Effector memory CD4-positive, alpha-beta T cell (primary cell): Measurements from ENCODE around the gene TTBK2.

ENCODE experiments used
- DNase-seq, 3 donors: peaks; one replicate each; pipeline ENCODE4 v3.0.0-alpha.2; 2020
- H3K27ac ChIP-seq: 2 replicates; pipeline ENCODE4 v1.7.0; 2013; ENCODE audit warnings: mild to moderate bottlenecking, low read length, moderate library complexity; ENCODE audit not compliant: insufficient read depth, poor library complexity, severe bottlenecking
- H3K27me3 ChIP-seq: replicated peaks from 2 replicates; pipeline ENCODE4 v1.7.0; 2013; ENCODE audit warnings: mild to moderate bottlenecking, low read length; ENCODE audit not compliant: insufficient read depth, control insufficient read depth, poor library complexity, severe bottlenecking
- H3K36me3 ChIP-seq: 2 replicates; pipeline ENCODE4 v1.7.0; 2013; ENCODE audit warnings: mild to moderate bottlenecking, low read length, moderate library complexity; ENCODE audit not compliant: control insufficient read depth, insufficient read depth
- H3K4me1 ChIP-seq: 2 replicates; pipeline ENCODE4 v1.7.0; 2013; ENCODE audit warnings: low read length, mild to moderate bottlenecking; ENCODE audit not compliant: control insufficient read depth, insufficient read depth, poor library complexity, severe bottlenecking
- H3K4me3 ChIP-seq: 2 replicates; pipeline ENCODE4 v1.7.0; 2013; ENCODE audit warnings: low read length, low read depth, mild to moderate bottlenecking; ENCODE audit not compliant: insufficient read depth, poor library complexity, severe bottlenecking
- H3K9me3 ChIP-seq: 2 replicates; pipeline ENCODE4 v1.7.0; 2013; ENCODE audit warnings: mild to moderate bottlenecking, low read length, moderate library complexity; ENCODE audit not compliant: control insufficient read depth

Gene TTBK2

DNA sequence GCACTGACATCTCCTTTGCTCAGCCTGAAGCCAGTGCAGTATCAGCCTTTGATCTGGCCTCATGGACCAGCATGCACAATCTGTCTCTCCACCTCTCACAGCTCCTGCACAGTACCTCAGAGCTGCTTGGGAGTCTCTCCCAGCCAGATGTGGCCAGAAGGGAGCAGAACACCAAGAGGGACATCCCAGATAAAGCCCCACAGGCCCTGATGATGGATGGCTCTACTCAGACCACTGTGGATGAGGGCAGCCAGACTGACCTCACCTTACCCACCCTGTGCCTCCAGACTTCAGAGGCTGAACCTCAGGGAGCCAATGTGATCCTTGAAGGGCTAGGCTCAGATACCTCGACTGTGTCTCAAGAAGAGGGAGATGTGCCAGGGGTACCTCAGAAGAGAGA, 228.0 kb downstream of the TTBK2 start:
- Histone ChIP-seq H3K27ac (no peak overlapping the region), H3K36me3 (no peaks in the 10 kb centered on the region)

DNA sequence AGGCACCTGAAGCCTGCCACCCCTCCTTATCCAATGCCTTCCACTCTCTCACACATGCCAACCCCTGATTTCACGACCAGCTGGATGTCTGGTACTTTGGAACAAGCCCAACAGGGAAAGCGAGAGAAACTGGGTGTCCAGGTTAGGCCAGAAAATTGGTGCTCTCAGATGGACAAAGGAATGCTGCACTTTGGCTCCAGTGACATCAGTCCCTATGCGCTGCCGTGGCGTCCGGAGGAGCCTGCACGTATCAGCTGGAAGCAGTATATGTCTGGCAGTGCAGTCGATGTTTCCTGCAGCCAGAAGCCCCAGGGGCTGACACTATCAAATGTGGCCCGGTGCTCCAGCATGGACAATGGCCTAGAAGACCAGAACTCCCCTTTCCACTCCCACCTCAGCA, 228.8 kb downstream of the TTBK2 start:
- H3K27ac ChIP-seq: no peak overlapping the region
- H3K4me1 ChIP-seq: no peaks in the 10 kb centered on the region
- H3K36me3 ChIP-seq: no peaks in the 10 kb centered on the region
- H3K9me3 ChIP-seq: no peaks in the 10 kb centered on the region
- no peak for DNase-seq
- no peaks in the 10 kb centered on the region for H3K27me3 ChIP-seq
- H3K4me3 ChIP-seq: no peak overlapping the region

More for the DNA sequence above, 228.0 kb downstream of the TTBK2 start:
- DNase-seq: no peak
- Histone ChIP-seq H3K4me1 (no peaks in the 10 kb centered on the region), H3K27me3 (no peaks in the 10 kb centered on the region), H3K4me3 (no peak overlapping the region), H3K9me3 (no peaks in the 10 kb centered on the region)

- DNase-seq: no peak
- H3K27me3 ChIP-seq: no peaks in the 10 kb centered on the region
Measured at GRCh38 chr15:42691308-42691707, 229.3 kb downstream of the TTBK2 start.

More at GRCh38 chr15:42691308-42691707, 229.3 kb downstream of the TTBK2 start:
- H3K27ac ChIP-seq: no peak overlapping the region
- no peaks in the 10 kb centered on the region for H3K4me1 ChIP-seq
- H3K36me3 ChIP-seq: no peaks in the 10 kb centered on the region
- no peak overlapping the region for H3K4me3 ChIP-seq
- H3K9me3 ChIP-seq: no peaks in the 10 kb centered on the region
